Activated T-helper 1 cell treated with Interleukin-2 at 50 U/mL for 16 hours (primary cell): ENCODE data around the gene PTPRN.
"Not testable (repeated sequence)": the region's sequence is repeated elsewhere in the genome, so short reads cannot be mapped to it uniquely, and the experiment has no call there.

Experiments used
- DNase-seq: peaks from one replicate; pipeline ENCODE4 v3.0.0-alpha.2; 2020; ENCODE audit warnings: low read depth

Gene PTPRN

DNA sequence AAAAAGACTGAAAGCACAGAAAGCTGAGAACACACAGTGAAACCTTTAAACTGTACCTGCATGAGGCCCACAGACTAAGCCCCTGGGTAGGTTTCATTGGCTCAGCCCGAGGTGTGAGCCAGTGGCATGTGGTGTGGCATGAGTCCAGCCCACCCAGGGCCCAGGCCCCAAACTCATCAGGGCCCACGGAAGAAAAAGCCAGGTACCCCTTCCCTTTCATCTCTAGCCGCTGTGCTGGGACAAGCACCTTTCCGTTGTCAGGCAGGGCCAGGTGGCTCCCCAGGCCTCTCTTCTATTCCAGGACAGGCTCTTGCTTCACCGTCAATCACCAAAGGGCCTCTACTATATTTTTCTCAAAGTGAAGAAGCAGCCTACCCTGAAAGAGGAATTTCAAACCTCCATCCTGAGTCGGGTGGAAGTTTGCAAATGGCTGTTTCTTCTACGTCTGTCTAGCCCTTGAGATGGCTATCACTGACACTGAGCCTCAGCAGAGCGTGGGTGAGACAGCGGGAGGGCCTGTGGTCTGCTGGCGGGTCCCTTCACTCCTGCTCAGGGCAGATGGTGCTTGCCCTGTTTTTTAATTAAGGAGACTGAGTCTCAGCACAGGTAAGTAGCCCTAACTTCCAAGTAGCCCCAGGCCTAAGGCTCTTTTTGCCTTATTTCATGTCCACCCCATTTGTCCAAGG lies 21.5 kb downstream of the PTPRN start:
- no peak for DNase-seq

DNA sequence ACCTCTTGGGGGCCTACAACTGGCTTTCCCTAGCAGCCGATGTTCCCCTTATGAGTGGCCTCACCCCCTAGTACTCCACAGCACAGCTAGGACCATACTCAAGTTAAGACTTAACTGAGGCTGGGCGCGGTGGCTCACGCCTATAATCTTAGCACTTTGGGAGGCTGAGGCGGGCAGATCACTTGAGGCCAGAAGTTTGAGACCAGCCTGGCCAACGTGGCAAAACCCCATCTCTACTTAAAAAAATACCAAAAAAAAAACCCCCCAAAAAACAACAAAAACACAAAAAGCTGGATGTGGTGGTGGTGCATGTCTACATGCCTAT lies 22.1 kb downstream of the PTPRN start:
- DNase-seq: not testable (repeated sequence)

DNA sequence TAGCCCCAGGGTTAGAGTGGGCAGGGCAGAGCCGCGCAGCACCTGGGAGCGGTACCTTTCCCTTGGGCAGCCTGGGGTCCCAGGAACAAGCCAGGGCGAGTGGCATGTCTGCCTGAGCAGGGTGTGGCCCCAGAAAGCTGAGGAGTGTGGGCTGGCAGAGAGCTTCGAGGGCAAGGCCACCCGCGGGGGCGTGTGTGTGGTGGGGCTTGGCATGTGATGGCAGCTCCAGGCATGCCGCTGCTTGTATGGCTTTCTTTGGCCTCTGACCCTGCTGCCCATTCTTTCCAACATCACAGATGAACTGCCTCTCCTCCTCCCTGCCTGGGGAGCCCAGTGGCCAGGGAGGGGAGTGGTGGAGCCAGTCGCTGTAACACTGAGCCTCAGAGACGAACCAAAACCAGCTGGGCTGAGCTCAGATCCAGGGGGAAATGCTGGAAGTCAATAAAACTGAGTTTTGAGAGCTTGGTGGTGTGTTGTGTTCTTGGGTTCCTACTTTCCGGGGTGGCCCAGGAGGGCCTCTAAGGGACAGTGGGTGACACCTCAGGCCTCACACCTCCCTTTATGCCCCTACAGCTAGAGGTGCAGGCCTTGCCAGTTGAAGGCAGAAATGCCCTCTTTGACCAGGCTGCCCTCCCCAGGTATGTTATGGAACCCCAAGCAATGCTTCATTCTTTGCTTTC lies 22.6 kb downstream of the PTPRN start:
- DNase-seq: no peak

GRCh38 chr2:219285894-219286425 lies 23.2 kb downstream of the PTPRN start:
- DNase-seq: no peak

- DNase-seq: no peak
Observed at GRCh38 chr2:219285373-219285735, 23.8 kb downstream of the PTPRN start.

DNA sequence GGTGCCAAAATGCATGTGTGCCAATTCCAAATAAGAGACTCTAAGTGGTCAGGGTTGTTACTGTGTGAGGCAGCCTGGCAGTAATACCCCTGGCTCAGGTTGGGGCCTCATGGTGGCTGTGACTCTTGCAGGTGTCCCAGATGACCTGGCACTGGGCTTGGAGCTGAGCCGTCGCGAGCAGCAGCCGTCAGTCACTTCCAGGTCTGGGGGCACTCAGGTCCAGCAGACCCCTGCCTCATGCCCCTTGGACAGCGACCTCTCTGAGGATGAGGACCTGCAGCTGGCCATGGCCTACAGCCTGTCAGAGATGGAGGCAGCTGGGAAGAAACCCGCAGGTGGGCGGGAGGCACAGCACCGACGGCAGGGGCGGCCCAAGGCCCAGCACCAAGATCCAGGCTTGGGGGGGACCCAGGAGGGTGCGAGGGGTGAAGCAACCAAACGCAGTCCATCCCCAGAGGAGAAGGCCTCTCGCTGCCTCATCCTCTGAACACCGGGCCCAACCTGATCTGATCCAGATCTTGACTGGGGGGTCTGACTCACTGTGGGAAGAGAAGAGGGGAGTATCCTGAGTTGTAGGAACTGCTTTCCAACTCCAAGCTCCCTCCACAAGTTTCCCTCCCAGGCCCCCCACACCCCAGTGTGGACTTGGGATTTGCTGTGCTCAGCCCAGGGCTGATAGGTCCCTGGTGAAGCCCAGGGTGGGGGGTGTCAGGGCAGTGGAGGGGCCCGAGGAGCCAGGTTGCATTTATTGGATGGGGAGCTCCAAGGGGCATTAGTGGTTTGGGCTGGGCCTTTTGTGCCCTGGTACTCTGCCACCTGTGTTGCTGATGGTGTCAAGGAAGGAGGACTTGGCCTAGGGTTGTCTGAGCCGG lies 24.5 kb downstream of the PTPRN start:
- no peak for DNase-seq

GRCh38 chr2:219282943-219283581 lies 26.1 kb downstream of the PTPRN start:
- no peak for DNase-seq

- no peak for DNase-seq
Observed at GRCh38 chr2:219282375-219282774, 26.8 kb downstream of the PTPRN start.

- no peak for DNase-seq
Observed at GRCh38 chr2:219281588-219281987, 27.6 kb downstream of the PTPRN start.

DNA sequence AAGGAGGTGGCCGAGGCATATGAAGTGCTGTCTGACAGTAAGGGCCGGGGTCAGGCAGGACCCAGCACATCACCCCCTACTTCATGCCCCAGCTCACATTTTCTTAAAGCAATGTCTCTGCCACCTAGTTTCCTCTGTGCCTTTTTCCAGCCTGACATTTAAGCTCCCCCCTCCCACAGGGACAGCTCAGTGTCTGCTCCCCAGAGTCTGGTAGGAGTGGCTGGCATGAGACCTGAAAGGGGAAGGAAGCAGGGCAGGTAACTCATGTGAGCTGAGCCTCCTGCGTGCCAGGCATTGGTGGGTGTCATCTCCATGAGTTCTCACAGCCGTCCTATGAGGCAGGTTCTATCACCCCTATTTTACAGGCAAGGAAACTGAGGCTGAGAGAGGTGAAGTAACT lies 28.6 kb downstream of the PTPRN start:
- DNase-seq: no peak

GRCh38 chr2:219279916-219280516 lies 29.2 kb downstream of the PTPRN start:
- no peak for DNase-seq

- peak; percentile 99 for DNase-seq
Observed at GRCh38 chr2:219279151-219279915, 29.9 kb downstream of the PTPRN start, which contains the start of gene DNAJB2. DNAJB2 (plus strand) TSS chr2:219279366; CDS start chr2:219279834, 468 bp downstream.

GRCh38 chr2:219278655-219279150 lies 30.5 kb downstream of the PTPRN start:
- DNase-seq: no peak

DNA sequence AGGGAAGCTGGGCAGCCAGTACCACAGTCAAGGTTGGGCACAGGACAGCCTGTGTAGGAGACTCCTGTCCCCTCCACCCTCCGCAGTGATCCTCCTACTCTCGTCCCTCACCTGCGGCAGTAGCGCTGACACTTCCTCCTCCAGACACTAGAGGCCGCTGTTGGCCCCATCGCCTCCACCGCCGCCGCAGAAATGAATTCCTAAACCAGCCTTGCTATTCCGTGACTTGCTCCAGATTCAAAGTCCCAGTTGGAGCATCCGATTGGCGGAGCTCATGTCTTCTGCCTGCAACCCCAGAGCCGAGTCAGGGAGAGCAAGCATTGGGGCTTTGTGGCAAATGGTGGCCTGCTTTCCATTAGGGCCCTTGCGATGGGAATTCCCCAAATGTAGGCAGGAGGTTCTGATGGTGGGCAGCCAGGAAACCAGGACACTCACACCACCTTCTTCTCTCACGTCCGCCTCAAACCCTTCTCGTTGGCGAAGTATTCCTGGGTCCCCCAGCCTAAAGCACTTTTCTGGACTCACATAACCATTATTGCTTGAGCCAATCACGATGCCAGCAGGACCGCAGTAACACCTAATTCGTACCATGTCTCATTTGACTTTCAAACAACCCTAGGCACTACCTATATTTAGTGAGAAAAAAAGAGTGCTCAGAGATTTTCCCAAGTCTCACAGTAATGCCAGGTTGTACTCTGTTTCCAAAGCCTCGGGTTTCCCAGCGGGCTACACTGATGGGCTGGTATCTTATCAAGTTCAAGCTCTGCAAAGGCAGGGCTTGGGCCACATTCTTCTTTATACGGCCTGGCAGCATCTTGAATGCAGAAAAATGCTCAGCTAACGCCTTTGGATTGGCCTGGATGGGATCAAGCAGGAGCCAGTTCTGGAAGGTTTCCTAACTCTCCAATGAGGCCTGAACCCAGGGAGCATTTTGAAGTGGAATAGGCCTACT lies 31.2 kb downstream of the PTPRN start:
- peak; percentile 57 for DNase-seq

DNA sequence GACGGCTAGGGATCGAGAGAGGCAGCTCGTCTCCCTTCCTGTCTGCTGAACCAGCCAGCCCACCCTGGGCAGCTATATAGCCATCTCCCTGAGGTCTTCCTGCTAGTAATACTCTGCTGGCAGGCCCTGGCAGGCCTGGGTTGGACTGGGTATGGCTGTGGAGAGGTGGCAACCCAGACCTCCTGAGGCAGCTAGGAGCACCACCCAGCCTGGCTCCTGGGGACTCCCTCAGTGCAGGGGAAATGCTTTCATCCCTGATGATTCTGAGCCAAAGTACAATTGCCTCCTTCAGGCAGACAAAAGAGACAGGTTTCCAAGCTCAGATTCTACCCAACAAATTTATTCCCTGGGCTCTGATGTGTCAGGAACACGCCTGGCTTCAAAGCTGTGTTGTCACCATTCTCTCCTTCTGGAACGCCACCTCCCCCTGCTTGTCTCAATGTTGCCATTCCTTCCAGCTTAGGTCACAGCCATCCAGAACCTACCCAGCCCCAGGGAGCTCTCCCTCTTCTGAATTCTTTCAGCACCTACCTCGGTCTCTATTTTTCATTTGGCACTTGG lies 34.8 kb downstream of the PTPRN start:
- no peak for DNase-seq

DNA sequence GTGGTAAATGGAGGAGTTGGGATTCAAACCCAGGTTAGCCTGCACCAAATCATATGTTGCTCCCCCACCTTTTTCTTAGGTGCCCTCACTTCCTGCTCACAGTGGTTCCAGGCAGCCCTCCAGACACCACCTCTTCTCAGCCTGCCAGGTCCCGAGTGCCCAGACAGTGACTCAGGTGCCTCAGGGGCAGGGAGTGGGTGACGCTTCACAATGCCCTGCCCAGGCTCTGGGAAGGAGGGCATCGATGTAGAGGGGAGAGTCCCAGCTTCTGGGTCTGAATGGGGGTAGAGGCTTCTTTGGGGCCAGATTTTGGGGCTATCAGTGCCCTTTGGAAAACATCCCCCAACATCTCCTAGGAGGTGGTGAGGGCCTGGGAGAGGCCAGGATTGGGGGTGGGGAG lies 35.3 kb downstream of the PTPRN start:
- no peak for DNase-seq

DNA sequence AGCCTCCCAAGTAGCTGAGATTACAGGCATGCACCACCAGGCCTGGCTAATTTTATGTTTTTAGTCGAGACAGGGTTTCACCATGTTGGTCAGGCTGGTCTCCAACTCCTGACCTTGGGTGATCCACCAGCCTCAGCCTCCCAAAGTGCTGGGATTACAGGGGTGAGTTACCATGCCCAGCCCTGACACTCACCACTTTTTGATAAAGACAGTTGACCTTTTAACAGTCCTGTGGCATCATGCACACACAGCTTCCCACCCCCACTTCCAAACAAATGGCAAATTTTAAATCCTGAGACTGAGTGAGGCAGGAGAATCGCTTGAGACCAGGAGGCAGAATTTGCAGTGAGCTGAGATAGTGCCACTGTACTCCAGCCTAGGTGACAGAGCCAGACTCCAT lies 36.2 kb downstream of the PTPRN start:
- DNase-seq: no peak

GRCh38 chr2:219272356-219272755 lies 36.8 kb downstream of the PTPRN start:
- no peak for DNase-seq

GRCh38 chr2:219271021-219271420 lies 38.2 kb downstream of the PTPRN start:
- DNase-seq: no peak

GRCh38 chr2:219270055-219270372 lies 39.2 kb downstream of the PTPRN start:
- DNase-seq: no peak
